Subcutaneous adipose tissue (tissue), 4 donors: Measurements from ENCODE around the gene ARID5B. TPM values are rescaled to one million over a fixed set of nuclear protein-coding genes. Genes with fewer than 3 reads are reported as not detected.

Experiments used
- CTCF ChIP-seq: fragments of 450-650 bp; IDR thresholded peaks from one replicate; pipeline ENCODE4 v1.5.1; 2016; ENCODE audit warnings: low read depth, mild to moderate bottlenecking, control low read depth, antibody characterized with exemption, moderate library complexity
- total RNA-seq, 4 donors: library from RNA; depleted of rRNA; stranded (reverse); fragments of >200 nt; gene quantifications; one replicate each; pipeline ENCODE4 v1.1.0, GENCODE V29; 2016

The ARID5B gene
- total RNA-seq, 4 donors from 2014 or later: 61.4 to 193 (median 86.2) TPM

DNA sequence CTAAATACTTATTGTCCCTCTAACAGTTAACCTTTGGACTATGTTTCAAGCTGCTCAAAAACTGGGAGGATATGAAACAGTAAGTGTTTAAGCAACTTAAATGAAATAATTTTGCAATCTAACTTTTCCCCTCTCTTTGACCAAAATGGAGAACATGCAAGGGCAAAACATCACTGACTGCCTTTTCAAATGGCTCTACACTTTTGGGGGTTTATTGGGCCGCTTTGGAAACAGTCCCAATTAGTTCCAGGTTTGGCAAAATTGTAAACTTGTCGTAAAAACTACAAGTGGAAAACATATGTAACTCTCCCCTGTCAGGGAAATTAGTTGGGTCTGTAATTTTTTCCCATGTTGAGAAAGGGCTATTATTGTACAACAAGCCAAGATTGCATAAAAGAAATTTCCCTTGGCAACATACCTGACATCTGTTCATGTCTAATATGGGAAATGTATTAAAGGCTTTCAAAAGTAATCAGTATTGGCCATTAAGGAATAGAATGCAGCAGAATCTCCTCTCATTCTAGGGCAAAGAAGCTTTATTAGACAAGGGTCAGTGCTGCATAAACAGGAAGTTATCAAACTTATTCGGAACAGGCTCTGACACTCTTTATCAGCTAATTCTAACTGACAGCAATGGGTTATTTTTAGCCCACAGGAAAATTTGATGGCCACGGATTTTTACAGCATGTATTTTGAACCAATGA, 157.9 kb downstream of the ARID5B start:
- no peak for TF ChIP-seq CTCF

DNA sequence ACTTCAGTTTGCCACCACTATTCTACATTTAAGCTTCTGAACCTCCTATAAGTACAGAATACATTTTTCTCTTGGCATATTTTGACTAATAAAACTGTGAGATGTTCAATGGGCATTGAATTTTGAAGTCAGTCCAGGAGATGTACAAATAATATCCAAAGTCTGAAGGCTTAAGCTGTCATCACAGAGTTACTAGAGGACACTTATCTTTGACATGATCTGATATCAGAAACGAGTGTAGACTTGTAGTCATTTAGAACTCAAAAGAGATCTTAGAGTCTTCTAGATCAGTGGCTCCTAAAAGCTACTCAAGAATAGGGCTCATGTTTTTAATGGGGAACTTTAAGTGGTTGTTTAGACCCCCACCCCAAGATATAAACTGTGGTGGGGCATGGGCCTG, 160.5 kb downstream of the ARID5B start:
- TF ChIP-seq CTCF: no peak

DNA sequence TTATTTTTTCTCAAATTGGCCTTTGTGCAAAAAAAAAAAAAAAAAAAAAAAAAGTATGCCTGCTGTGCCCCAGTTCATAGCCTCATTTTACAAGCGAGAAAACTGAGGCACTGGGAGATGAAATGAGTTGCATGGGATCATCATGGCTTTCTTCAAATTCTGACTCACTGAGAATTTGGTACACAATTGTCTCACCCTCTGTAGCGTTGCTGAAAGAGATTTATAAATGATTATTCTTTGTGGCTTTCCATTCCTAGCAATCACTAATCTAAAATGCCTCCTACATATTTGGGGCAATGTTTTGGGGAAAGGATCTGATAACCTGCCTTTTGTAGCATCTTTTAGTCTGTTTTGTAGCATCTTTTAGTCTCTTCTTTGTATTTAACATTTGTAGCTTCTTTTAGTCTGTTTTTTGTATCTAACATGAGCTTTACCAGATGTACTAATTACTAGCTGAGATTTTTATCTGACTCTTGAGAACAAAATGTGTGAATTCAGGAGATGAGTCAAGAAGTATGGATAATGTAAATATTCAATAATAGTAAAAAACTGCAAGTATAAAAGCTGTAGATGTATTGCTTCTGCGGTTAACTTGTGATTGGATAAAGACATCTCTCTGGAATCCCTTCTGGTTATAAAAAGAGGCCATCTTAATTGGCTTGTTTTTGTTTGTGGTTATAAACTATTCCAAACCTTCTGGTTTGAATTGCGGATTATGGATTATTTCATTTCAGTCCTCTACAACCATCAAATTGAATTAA, 161.4 kb downstream of the ARID5B start:
- no peak for TF ChIP-seq CTCF

GRCh38 chr10:62063795-62064472, 162.4 kb downstream of the ARID5B start:
- TF ChIP-seq CTCF: no peak

- no peak for TF ChIP-seq CTCF
Measured at GRCh38 chr10:62067560-62067959, 166.1 kb downstream of the ARID5B start.

- TF ChIP-seq CTCF: no peak
Measured at GRCh38 chr10:62068464-62068863, 167.0 kb downstream of the ARID5B start.

GRCh38 chr10:62069452-62070178, 168.1 kb downstream of the ARID5B start:
- no peak for TF ChIP-seq CTCF
